M059J (cell line): ENCODE measurements around the gene F8A2. TPM values are rescaled to one million over a fixed set of nuclear protein-coding genes. Genes with fewer than 3 reads are reported as not detected.
"Not testable (repeated sequence)": the region's sequence is repeated elsewhere in the genome, so short reads cannot be mapped to it uniquely, and the experiment has no call there.

Experiments used
- DNase-seq: peaks from one replicate; pipeline ENCODE4 v3.0.0-alpha.2; 2012; ENCODE audit warnings: low read depth
- total RNA-seq: library from RNA; depleted of rRNA; stranded (reverse); fragments of >200 nt; shearing (Covaris generic); gene quantifications from 2 replicates; pipeline ENCODE4 v1.2.3, GENCODE V29; 2014; rRNA removed

F8A2 gene
- not detected in 2 replicates for total RNA-seq

- not testable (repeated sequence) for DNase-seq
Measured at GRCh38 chrX:155381843-155382528, at the start of gene F8A2. Gene F8A2, plus strand, starts transcription at chrX:155382095. Its CDS starts 20 bp downstream, at chrX:155382115.

- DNase-seq, result no peak
Measured at GRCh38 chrX:155333544-155334100, 48.3 kb upstream of the F8A2 start.

DNA sequence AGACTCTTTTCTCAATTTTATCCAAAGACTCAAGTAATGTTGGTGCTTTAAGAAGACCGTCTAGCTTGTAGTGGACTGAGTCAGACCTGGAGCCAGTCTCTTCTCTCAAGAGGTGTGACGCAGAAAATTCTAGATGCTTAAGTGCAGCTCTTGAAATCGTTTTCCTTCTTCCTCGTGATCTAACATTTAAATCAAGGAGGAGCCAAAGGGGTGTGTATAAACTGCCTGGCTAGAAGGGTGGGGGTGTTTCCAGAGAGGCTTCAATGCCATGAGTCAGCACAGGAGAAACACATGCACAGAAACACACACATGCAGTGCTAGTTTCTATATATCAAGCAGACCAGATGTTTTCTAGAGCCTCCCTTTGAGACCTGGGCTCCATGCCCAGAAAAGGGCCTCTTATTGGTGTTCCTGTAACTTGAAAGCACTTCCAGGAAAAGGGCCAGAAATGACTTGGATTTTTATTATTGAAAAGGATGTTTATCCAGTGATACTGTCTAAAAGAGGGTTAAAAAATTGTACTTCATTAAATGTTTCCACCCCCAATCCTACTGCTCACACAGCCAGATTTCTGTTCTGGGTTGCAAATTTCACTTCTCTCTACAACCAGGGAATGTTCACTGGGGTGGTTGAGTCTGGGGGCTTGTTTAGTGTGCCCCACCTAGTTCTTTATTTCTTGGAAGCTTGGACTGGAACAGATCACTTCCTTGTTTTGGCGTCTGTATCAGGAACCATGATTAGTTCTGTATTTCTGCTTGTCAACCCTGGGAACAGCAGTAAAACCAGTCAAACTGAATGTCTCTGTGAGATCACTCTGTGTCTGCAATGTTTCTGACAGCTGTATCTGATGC, 47.2 kb upstream of the F8A2 start, which contains the start of gene CLIC2:
Gene CLIC2 (minus strand): TSS at position 129 of the 851 bp plus-strand sequence. CDS start 187 bp downstream, outside the sequence.
- DNase-seq, result peak; percentile 59

DNA sequence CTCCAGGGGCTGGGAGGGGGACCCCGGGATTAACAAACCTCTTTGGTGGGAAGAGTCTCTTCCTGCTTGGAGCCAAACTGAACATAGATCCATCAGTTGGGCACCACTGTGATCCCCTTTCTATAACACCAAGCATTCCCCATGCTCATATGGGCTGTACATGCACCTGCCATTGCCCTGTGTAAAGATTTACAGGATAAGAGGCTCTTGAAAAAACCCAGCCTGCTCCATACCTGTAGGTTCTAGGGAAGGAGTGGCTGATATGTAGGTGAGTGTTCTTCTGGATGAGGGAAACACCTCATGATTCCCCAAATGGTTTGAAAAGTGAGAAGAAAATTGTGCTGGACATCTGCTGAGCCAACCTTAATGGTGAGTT, 46.6 kb upstream of the F8A2 start:
- DNase-seq, result not testable (repeated sequence)

DNA sequence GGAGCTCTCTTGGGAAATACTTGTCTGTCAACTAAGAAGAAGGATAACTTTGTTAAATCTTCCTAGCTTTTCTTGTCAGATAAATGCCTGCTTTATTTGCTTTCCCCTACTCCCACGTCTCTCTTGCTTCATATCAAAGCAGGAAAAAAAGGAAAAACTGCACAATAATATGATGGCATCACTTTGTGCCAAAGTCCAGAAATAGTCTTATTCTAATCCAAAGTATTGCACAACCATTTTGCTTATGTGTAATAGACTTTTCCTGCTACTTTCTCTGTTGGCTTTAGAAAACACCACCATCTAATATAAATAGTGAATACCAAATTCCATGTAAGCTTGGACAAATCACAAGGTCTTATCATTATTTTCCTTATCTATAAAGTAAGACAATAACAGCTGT, 36.2 kb upstream of the F8A2 start:
- DNase-seq, result not testable (repeated sequence)

- not testable (repeated sequence) for DNase-seq
Measured at GRCh38 chrX:155349448-155349847, 32.4 kb upstream of the F8A2 start.

DNA sequence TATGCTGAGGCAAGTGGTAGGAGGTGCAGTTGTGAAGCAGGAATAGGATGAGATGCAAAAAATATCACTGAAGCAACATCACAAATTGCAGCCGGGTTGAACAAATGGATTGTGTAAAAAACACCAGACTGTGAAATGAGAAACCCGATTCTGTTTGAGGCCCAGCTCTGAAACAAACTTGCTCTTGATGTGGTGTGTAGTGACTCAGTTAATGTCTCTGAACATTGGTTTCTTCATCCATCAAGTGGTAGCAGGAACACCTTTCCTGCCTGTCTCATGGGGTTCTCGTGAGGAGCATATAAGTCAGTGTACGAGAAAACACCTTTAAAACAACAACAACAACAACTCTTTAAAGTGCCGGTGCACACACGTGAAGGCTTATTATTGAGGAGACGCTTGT, 18.2 kb upstream of the F8A2 start:
- DNase-seq, result not testable (repeated sequence)

DNA sequence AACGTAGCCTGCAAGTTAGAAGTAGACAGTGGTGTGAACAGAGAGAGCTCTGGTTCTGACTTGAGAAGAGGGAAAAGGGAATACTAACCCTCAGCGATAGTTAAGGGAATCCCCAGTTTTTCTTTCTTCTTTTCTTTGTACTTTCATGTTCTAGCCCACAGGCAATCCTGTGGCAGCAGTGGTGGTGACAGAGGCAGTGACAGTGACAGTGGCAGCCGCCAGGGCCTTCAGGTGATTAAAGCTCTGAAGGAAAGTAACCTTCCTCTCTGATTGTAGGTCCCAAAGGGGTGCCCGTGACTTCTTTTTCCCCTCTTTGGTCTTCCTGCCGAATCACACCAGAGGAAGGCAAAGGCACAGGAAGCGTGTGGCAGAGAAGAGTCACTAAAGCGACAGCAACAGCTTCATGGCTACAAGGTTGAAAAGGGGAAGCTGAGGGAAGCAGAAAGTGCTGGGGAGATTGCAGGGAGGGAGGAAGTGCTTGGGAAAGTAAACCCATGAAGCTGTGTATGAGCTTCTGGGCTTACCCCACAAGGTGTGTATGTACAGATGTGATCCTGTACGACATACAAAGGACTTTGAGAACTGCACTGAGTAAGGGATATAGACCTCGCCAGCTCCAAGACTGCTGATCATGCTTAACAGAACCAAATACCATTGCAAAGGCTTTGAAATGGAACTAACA, 8.0 kb upstream of the F8A2 start:
- DNase-seq, result not testable (repeated sequence)

DNA sequence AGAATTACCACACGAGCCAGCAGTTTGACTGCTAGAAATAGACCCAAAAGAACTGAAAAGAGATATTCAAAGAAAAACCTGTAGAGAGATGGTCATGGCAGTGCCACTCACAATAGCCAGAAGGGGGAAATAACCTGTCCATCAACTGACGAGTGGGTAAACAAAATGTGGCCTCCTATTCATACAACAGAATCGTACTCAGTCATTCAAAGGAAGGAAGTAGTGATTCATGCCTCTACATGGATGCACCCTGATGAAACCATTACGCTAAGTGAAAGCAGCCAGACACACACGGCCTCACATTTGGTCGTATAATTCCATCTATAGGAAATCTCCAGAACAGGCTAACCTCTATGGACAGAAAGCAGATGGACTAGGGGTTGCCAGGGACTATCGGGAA, 2.1 kb upstream of the F8A2 start:
- not testable (repeated sequence) for DNase-seq

DNA sequence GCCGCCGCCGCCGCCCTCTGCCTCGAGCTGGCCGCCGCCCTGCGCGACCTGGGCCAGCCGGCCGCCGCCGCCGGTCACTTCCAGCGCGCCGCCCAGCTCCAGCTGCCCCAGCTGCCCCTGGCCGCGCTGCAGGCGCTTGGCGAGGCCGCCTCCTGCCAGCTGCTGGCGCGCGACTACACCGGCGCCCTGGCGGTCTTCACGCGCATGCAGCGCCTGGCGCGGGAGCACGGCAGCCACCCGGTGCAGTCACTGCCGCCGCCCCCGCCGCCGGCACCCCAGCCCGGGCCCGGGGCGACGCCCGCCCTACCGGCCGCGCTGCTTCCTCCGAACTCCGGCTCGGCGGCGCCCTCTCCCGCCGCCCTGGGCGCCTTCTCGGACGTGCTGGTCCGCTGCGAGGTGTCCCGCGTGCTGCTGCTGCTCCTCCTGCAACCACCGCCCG, 653 bp downstream of the F8A2 start:
- not testable (repeated sequence) for DNase-seq

GRCh38 chrX:155389634-155390033, 7.7 kb downstream of the F8A2 start:
- DNase-seq, result no peak

- DNase-seq, result peak; percentile 56
Measured at GRCh38 chrX:155394747-155395276, 12.9 kb downstream of the F8A2 start.

DNA sequence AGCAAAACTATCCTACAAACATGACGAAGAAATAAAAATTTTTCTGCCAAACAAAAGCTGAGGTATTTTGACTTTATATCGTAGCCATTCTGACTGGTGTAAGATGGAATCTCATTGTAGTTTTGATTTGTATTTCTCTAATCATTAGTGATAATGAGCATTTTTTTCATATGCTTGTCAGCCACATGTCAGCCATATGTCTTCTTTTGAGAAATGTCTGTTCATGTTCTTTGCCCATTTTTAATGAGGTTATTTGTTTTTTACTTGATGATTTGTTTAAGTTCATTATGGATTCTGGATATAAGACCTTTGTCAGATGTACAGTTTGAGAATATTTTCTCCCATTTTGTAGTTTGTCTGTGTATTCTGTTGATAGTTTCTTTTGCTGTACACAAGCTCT, 24.5 kb downstream of the F8A2 start:
- no peak for DNase-seq

- DNase-seq, result no peak
Measured at GRCh38 chrX:155417769-155418168, 35.9 kb downstream of the F8A2 start.

Other genes starting within 250 kb of the F8A2 start
- gene VBP1, start 165.6 kb upstream of the F8A2 start, total RNA-seq, result 166 and 214 TPM in 2 replicates
- 0.17 TPM in 1 of 2 replicates, not detected in the other for gene RAB39B, start 117.6 kb upstream of the F8A2 start, total RNA-seq
- 1.3 and 1.5 TPM in 2 replicates for gene CLIC2, start 47.5 kb upstream of the F8A2 start, total RNA-seq
- 6.4 and 21.0 TPM in 2 replicates for gene F8A3, start 76.5 kb downstream of the F8A2 start, total RNA-seq
- 0.94 and 1.3 TPM in 2 replicates for gene SPRY3, start 230.5 kb downstream of the F8A2 start, total RNA-seq
- 10.9 and 19.3 TPM in 2 replicates for gene TMLHE, start 230.9 kb downstream of the F8A2 start, total RNA-seq